H1 (cell line): ENCODE data around the gene CHD2. TPM values are rescaled to one million over a fixed set of nuclear protein-coding genes. Genes with fewer than 3 reads are reported as not detected.

Source experiments
- CBX5 ChIP-seq: fragments of 300-800, 300-1000 bp; sonication (generic); IDR thresholded peaks from 2 replicates; pipeline ENCODE4 v1.7.1; 2016; ENCODE audit warnings: antibody characterized with exemption, low read length, low read depth
- CHD7 ChIP-seq: fragments of 300-600 bp; sonication (generic); IDR thresholded peaks from 2 replicates; pipeline ENCODE4 v1.7.1; 2012; ENCODE audit warnings: low read length, moderate library complexity, mild to moderate bottlenecking, inconsistent platforms; ENCODE audit not compliant: insufficient replicate concordance
- E2F6 ChIP-seq: IDR thresholded peaks from 2 replicates; pipeline ENCODE4 v1.6.1; 2012; ENCODE audit warnings: inconsistent platforms
- EGR1 ChIP-seq: IDR thresholded peaks from 2 replicates; pipeline ENCODE4 v1.6.1; 2011; ENCODE audit warnings: low read depth, low read length, borderline replicate concordance
- HDAC2 ChIP-seq, 2 experiments: fragments of 300-600 bp in 1 of 2; sonication (generic) in 1 of 2; IDR thresholded peaks; 2 replicates each; pipeline ENCODE4 v1.6.1; 2011 to 2012; ENCODE audit warnings: low read depth in 2 of 2, low read length in 2 of 2, mild to moderate bottlenecking in 2 of 2, moderate library complexity in 2 of 2, borderline replicate concordance in 1 of 2, inconsistent platforms in 1 of 2
- MAX ChIP-seq: IDR thresholded peaks from 2 replicates; pipeline ENCODE4 v1.6.1; 2012; ENCODE audit warnings: inconsistent platforms
- RBBP5 ChIP-seq: IDR thresholded peaks from 2 replicates; pipeline ENCODE4 v1.7.1; 2012; ENCODE audit warnings: low read depth, mild to moderate bottlenecking, inconsistent platforms, low read length, moderate library complexity, borderline replicate concordance
- SP4 ChIP-seq: IDR thresholded peaks from 2 replicates; pipeline ENCODE4 v1.6.1; 2012; ENCODE audit warnings: low read length, inconsistent platforms
- SUZ12 ChIP-seq: fragments of 200-600 bp; sonication (generic); IDR thresholded peaks from 2 replicates; pipeline ENCODE4 v1.6.1; 2012; ENCODE audit warnings: mild to moderate bottlenecking, inconsistent platforms, low read length, moderate library complexity, mixed read lengths
- TBP ChIP-seq: IDR thresholded peaks from 2 replicates; pipeline ENCODE4 v1.6.1; 2011; ENCODE audit warnings: low read depth, low read length, improper control_type of control experiment
- polyA plus RNA-seq, 7 experiments: library from polyadenylated mRNA; depleted of rRNA in 3 of 7; stranded (reverse) in 5 of 7; unstranded in 2 of 7; fragments of >200 nt in 5 of 7; fragments of 200-250 nt in 2 of 7; gene quantifications; 1 replicate in 5 of 7; 2 replicates in 1 of 7; 4 replicates in 1 of 7; pipeline versions ENCODE4 v1.2.1 to v1.2.3, GENCODE V29; 2011 to 2013; ENCODE audit warnings: missing spikeins in 2 of 7, mixed read lengths in 2 of 7
- total RNA-seq: library from RNA; stranded (reverse); fragmentation: NEBNext Ultra II Directional; extraction: Animal tissue kit (Norgen Biotek cat#: 25700); gene quantifications from 2 replicates; pipeline ENCODE4 v1.2.1, GENCODE V29; 2021

The CHD2 gene
- total and polyA plus RNA-seq, 2 of the 8 experiments (the other 6 are each of a cell fraction or from before 2014, with no cell fraction given): 28.8 to 70.0 TPM

GRCh38 chr15:93055211-93055610 is 155.1 kb downstream of the CHD2 start (continued):
- TF ChIP-seq CHD7: no peak
- TF ChIP-seq RBBP5: no peak
- TF ChIP-seq SUZ12: no peak
- no peak for TF ChIP-seq SP4
- no peak for TF ChIP-seq MAX
- no peak for TF ChIP-seq TBP
- no peak for TF ChIP-seq HDAC2 (IDR thresholded peaks at IDR 0.05; ENCODE audit: borderline replicate concordance in 1 of 2, low read depth in 2 of 2, low read length in 2 of 2)
- no peak for TF ChIP-seq E2F6
- TF ChIP-seq EGR1: no peak
- TF ChIP-seq CBX5: no peak
